Measurements from ENCODE around the gene CNIH3.
"Not testable (repeated sequence)": the region's sequence is repeated elsewhere in the genome, so short reads cannot be mapped to it uniquely, and the experiment has no call there.

Gene CNIH3

GRCh38 chr1:224669403-224669802 lies 53.3 kb downstream of the CNIH3 start:
- no peaks in the 10 kb centered on the region for H3K9me3 ChIP-seq (ENCODE audit: insufficient read depth, low read depth, low read length)
- WGBS: 98% methylated on average over 3 of the region's 3 CpGs
- no peaks in the 10 kb centered on the region for H3K27me3 ChIP-seq (ENCODE audit: insufficient read depth, low read length)
- no peaks in the 10 kb centered on the region for H3K4me1 ChIP-seq (ENCODE audit: insufficient read depth, low read length)
- H3K27ac ChIP-seq (ENCODE audit: low read depth, low read length): no peak overlapping the region
- H3K4me3 ChIP-seq (ENCODE audit: low read length): no peak overlapping the region
- H3K9ac ChIP-seq (ENCODE audit: low read depth, low read length): no peak overlapping the region
- no peaks in the 10 kb centered on the region for H3K36me3 ChIP-seq (ENCODE audit: insufficient read depth, low read length)

GRCh38 chr1:224670506-224670905 lies 54.4 kb downstream of the CNIH3 start:
- no peak overlapping the region for H3K4me3 ChIP-seq (ENCODE audit: low read length)
- no peak overlapping the region for H3K9ac ChIP-seq (ENCODE audit: low read depth, low read length)
- H3K4me1 ChIP-seq (ENCODE audit: insufficient read depth, low read length): no peaks in the 10 kb centered on the region
- H3K27me3 ChIP-seq (ENCODE audit: insufficient read depth, low read length): no peaks in the 10 kb centered on the region
- 85% methylated on average over 1 of the region's 1 CpG for WGBS
- H3K36me3 ChIP-seq (ENCODE audit: insufficient read depth, low read length): no peaks in the 10 kb centered on the region
- no peak overlapping the region for H3K27ac ChIP-seq (ENCODE audit: low read depth, low read length)
- no peaks in the 10 kb centered on the region for H3K9me3 ChIP-seq (ENCODE audit: insufficient read depth, low read depth, low read length)

GRCh38 chr1:224671076-224671475 lies 55.0 kb downstream of the CNIH3 start:
- H3K4me1 ChIP-seq (ENCODE audit: insufficient read depth, low read length): no peaks in the 10 kb centered on the region
- H3K9ac ChIP-seq (ENCODE audit: low read depth, low read length): no peak overlapping the region
- WGBS: 100% methylated on average over 1 of the region's 1 CpG
- H3K36me3 ChIP-seq (ENCODE audit: insufficient read depth, low read length): no peaks in the 10 kb centered on the region
- no peak overlapping the region for H3K4me3 ChIP-seq (ENCODE audit: low read length)
- no peak overlapping the region for H3K27ac ChIP-seq (ENCODE audit: low read depth, low read length)
- no peaks in the 10 kb centered on the region for H3K27me3 ChIP-seq (ENCODE audit: insufficient read depth, low read length)
- no peaks in the 10 kb centered on the region for H3K9me3 ChIP-seq (ENCODE audit: insufficient read depth, low read depth, low read length)

GRCh38 chr1:224673141-224673540 lies 57.0 kb downstream of the CNIH3 start:
- Histone ChIP-seq H3K9me3 (ENCODE audit: insufficient read depth, low read depth, low read length) (no peaks in the 10 kb centered on the region), H3K36me3 (ENCODE audit: insufficient read depth, low read length) (no peaks in the 10 kb centered on the region), H3K27ac (ENCODE audit: low read depth, low read length) (no peak overlapping the region), H3K27me3 (ENCODE audit: insufficient read depth, low read length) (no peaks in the 10 kb centered on the region), H3K9ac (ENCODE audit: low read depth, low read length) (no peak overlapping the region), H3K4me3 (ENCODE audit: low read length) (no peak overlapping the region), H3K4me1 (ENCODE audit: insufficient read depth, low read length) (no peaks in the 10 kb centered on the region)
- WGBS: 93% methylated on average over 4 of the region's 4 CpGs

- no peaks in the 10 kb centered on the region for H3K9me3 ChIP-seq (ENCODE audit: insufficient read depth, low read depth, low read length)
- no peak overlapping the region for H3K9ac ChIP-seq (ENCODE audit: low read depth, low read length)
- H3K27ac ChIP-seq (ENCODE audit: low read depth, low read length): no peak overlapping the region
- H3K4me1 ChIP-seq (ENCODE audit: insufficient read depth, low read length): no peaks in the 10 kb centered on the region
- no peaks in the 10 kb centered on the region for H3K36me3 ChIP-seq (ENCODE audit: insufficient read depth, low read length)
- H3K4me3 ChIP-seq (ENCODE audit: low read length): no peak overlapping the region
- 92% methylated on average over 2 of the region's 2 CpGs for WGBS
- no peaks in the 10 kb centered on the region for H3K27me3 ChIP-seq (ENCODE audit: insufficient read depth, low read length)
Measured at GRCh38 chr1:224675590-224675989, 59.5 kb downstream of the CNIH3 start.

- Histone ChIP-seq H3K4me1 (ENCODE audit: insufficient read depth, low read length) (no peaks in the 10 kb centered on the region), H3K36me3 (ENCODE audit: insufficient read depth, low read length) (no peaks in the 10 kb centered on the region), H3K27ac (ENCODE audit: low read depth, low read length) (no peak overlapping the region), H3K27me3 (ENCODE audit: insufficient read depth, low read length) (no peaks in the 10 kb centered on the region), H3K9ac (ENCODE audit: low read depth, low read length) (no peak overlapping the region), H3K4me3 (ENCODE audit: low read length) (no peak overlapping the region), H3K9me3 (ENCODE audit: insufficient read depth, low read depth, low read length) (no peaks in the 10 kb centered on the region)
- 94% methylated on average over 5 of the region's 5 CpGs for WGBS
Measured at GRCh38 chr1:224676551-224676950, 60.4 kb downstream of the CNIH3 start.

GRCh38 chr1:224678168-224678567 lies 62.1 kb downstream of the CNIH3 start:
- 95% methylated on average over 4 of the region's 4 CpGs for WGBS
- Histone ChIP-seq H3K9me3 (ENCODE audit: insufficient read depth, low read depth, low read length) (no peaks in the 10 kb centered on the region), H3K27me3 (ENCODE audit: insufficient read depth, low read length) (no peaks in the 10 kb centered on the region), H3K9ac (ENCODE audit: low read depth, low read length) (no peak overlapping the region), H3K36me3 (ENCODE audit: insufficient read depth, low read length) (no peaks in the 10 kb centered on the region), H3K4me1 (ENCODE audit: insufficient read depth, low read length) (no peaks in the 10 kb centered on the region), H3K27ac (ENCODE audit: low read depth, low read length) (no peak overlapping the region), H3K4me3 (ENCODE audit: low read length) (no peak overlapping the region)

- 98% methylated on average over 2 of the region's 2 CpGs for WGBS
- no peak overlapping the region for H3K27ac ChIP-seq (ENCODE audit: low read depth, low read length)
- no peaks in the 10 kb centered on the region for H3K9me3 ChIP-seq (ENCODE audit: insufficient read depth, low read depth, low read length)
- H3K4me3 ChIP-seq (ENCODE audit: low read length): no peak overlapping the region
- H3K9ac ChIP-seq (ENCODE audit: low read depth, low read length): no peak overlapping the region
- no peaks in the 10 kb centered on the region for H3K36me3 ChIP-seq (ENCODE audit: insufficient read depth, low read length)
- no peaks in the 10 kb centered on the region for H3K27me3 ChIP-seq (ENCODE audit: insufficient read depth, low read length)
- no peaks in the 10 kb centered on the region for H3K4me1 ChIP-seq (ENCODE audit: insufficient read depth, low read length)
Measured at GRCh38 chr1:224679606-224680005, 63.5 kb downstream of the CNIH3 start.

- Histone ChIP-seq H3K9ac (ENCODE audit: low read depth, low read length) (no peak overlapping the region), H3K9me3 (ENCODE audit: insufficient read depth, low read depth, low read length) (no peaks in the 10 kb centered on the region), H3K36me3 (ENCODE audit: insufficient read depth, low read length) (no peaks in the 10 kb centered on the region), H3K27ac (ENCODE audit: low read depth, low read length) (no peak overlapping the region), H3K27me3 (ENCODE audit: insufficient read depth, low read length) (no peaks in the 10 kb centered on the region), H3K4me3 (ENCODE audit: low read length) (no peak overlapping the region), H3K4me1 (ENCODE audit: insufficient read depth, low read length) (no peaks in the 10 kb centered on the region)
- WGBS: 90% methylated on average over 6 of the region's 6 CpGs
Measured at GRCh38 chr1:224681816-224682215, 65.7 kb downstream of the CNIH3 start.

- H3K36me3 ChIP-seq (ENCODE audit: insufficient read depth, low read length): no peaks in the 10 kb centered on the region
- 91% methylated on average over 7 of the region's 8 CpGs for WGBS
- no peaks in the 10 kb centered on the region for H3K4me1 ChIP-seq (ENCODE audit: insufficient read depth, low read length)
- H3K9me3 ChIP-seq (ENCODE audit: insufficient read depth, low read depth, low read length): no peaks in the 10 kb centered on the region
- no peaks in the 10 kb centered on the region for H3K27me3 ChIP-seq (ENCODE audit: insufficient read depth, low read length)
- H3K9ac ChIP-seq (ENCODE audit: low read depth, low read length): no peak overlapping the region
- H3K27ac ChIP-seq (ENCODE audit: low read depth, low read length): no peak overlapping the region
- H3K4me3 ChIP-seq (ENCODE audit: low read length): no peak overlapping the region
Measured at GRCh38 chr1:224683936-224684335, 67.8 kb downstream of the CNIH3 start.

- H3K27me3 ChIP-seq (ENCODE audit: insufficient read depth, low read length): no peaks in the 10 kb centered on the region
- H3K4me3 ChIP-seq (ENCODE audit: low read length): no peak overlapping the region
- no peaks in the 10 kb centered on the region for H3K9me3 ChIP-seq (ENCODE audit: insufficient read depth, low read depth, low read length)
- no peak overlapping the region for H3K9ac ChIP-seq (ENCODE audit: low read depth, low read length)
- H3K36me3 ChIP-seq (ENCODE audit: insufficient read depth, low read length): no peaks in the 10 kb centered on the region
- WGBS: 78% methylated on average over 7 of the region's 7 CpGs
- H3K4me1 ChIP-seq (ENCODE audit: insufficient read depth, low read length): no peaks in the 10 kb centered on the region
- no peak overlapping the region for H3K27ac ChIP-seq (ENCODE audit: low read depth, low read length)
Measured at GRCh38 chr1:224684979-224685425, 68.9 kb downstream of the CNIH3 start.

- WGBS: 97% methylated on average over 1 of the region's 3 CpGs
- H3K27ac ChIP-seq (ENCODE audit: low read depth, low read length); H3K9me3 ChIP-seq (ENCODE audit: insufficient read depth, low read depth, low read length); H3K4me3 ChIP-seq (ENCODE audit: low read length); H3K27me3 ChIP-seq (ENCODE audit: insufficient read depth, low read length); H3K9ac ChIP-seq (ENCODE audit: low read depth, low read length); H3K36me3 ChIP-seq (ENCODE audit: insufficient read depth, low read length); H3K4me1 ChIP-seq (ENCODE audit: insufficient read depth, low read length): not testable (repeated sequence)
Measured at GRCh38 chr1:224686140-224686539, 70.0 kb downstream of the CNIH3 start.

All from HUES64 (cell line).